Stomach (tissue), 9 donors: Measurements from ENCODE around the gene KBTBD8. TPM values are rescaled to one million over a fixed set of nuclear protein-coding genes. Genes with fewer than 3 reads are reported as not detected.
A peak's percentile ranks its signal among the peaks of the same experiment; 100 is the strongest.

Source experiments
- DNase-seq, 2 donors: peaks; one replicate each; pipeline versions ENCODE4 v3.0.0 to v3.0.0-alpha.2; 2013 to 2019
- H3K27ac ChIP-seq, 5 donors: fragments of 200-600 bp in 4 of 5; sonication (generic) in 4 of 5; one replicate each; pipeline ENCODE4 v1.5.1; 2013 to 2019; ENCODE audit warnings: mild to moderate bottlenecking in 1 of 5, moderate library complexity in 1 of 5
- H3K27me3 ChIP-seq, 3 donors: fragments of 200-600 bp; sonication (generic); one replicate each; pipeline ENCODE4 v1.5.1; 2017 to 2019; ENCODE audit warnings: mixed run types in 1 of 3
- H3K36me3 ChIP-seq, 4 donors: fragments of 200-600 bp; sonication (generic); 1 replicate in 3 of 4; 2 replicates in 1 of 4; pipeline ENCODE4 v1.5.1; 2016 to 2019
- H3K4me1 ChIP-seq, 4 donors: fragments of 200-600 bp; sonication (generic); one replicate each; pipeline ENCODE4 v1.5.1; 2016 to 2019
- H3K4me3 ChIP-seq, 4 donors: fragments of 200-600 bp; sonication (generic) in 3 of 4; one replicate each; pipeline ENCODE4 v1.5.1; 2016 to 2019; ENCODE audit warnings: mild to moderate bottlenecking in 1 of 4
- H3K9me3 ChIP-seq, 4 donors: fragments of 200-600 bp; sonication (generic); one replicate each; pipeline ENCODE4 v1.5.1; 2016 to 2019
- EP300 ChIP-seq: sonication (generic); formaldehyde crosslinking; IDR thresholded peaks from one replicate; pipeline ENCODE4 v1.6.1; 2017; ENCODE audit warnings: antibody characterized with exemption
- POLR2A ChIP-seq, 4 donors: fragments of 450-650 bp; IDR thresholded peaks; one replicate each; pipeline ENCODE4 v1.6.1; 2016; ENCODE audit warnings: antibody characterized with exemption in 4 of 4, control low read depth in 2 of 4, mild to moderate bottlenecking in 1 of 4, moderate library complexity in 1 of 4
- POLR2AphosphoS5 ChIP-seq, 3 donors: sonication (generic); formaldehyde crosslinking; IDR thresholded peaks; one replicate each; pipeline ENCODE4 v1.6.1; 2016; ENCODE audit warnings: antibody characterized with exemption in 3 of 3
- WGBS, 5 donors: extraction: QIAGEN DNeasy Blood & Tissue Kit in 3 of 5; methylation state at CpG; one replicate each; pipeline versions ENCODE4 v1.1.5 to v1.1.7; 2013 to 2018; 5-methylcytosine and 5-hydroxymethylcytosine counted together
- intact Hi-C: fragments of 100-400 bp; cut with DNase I; formaldehyde crosslinking; loops from one replicate; pipeline ENCODE4 v1.15.1; 2023; ENCODE audit warnings: low total_unique reads
- polyA plus RNA-seq, 3 donors: library from polyadenylated mRNA; stranded (reverse); fragments of 200-250 nt; gene quantifications; one replicate each; pipeline ENCODE4 v1.2.3, GENCODE V29; 2013
- total RNA-seq, 5 donors: library from RNA; depleted of rRNA; stranded (reverse); fragments of >200 nt; gene quantifications; one replicate each; pipeline versions ENCODE4 v1.1.0 to v1.2.3, GENCODE V29; 2014 to 2016
- TF ChIP-seq, protein P1 (sequence below), 7 experiments: fragments of 450-650 bp in 4 of 7; fragments of 200-600 bp in 3 of 7; sonication (generic) in 3 of 7; IDR thresholded peaks; one replicate each; pipeline ENCODE4 v1.5.1; 2016 to 2019; ENCODE audit warnings: antibody characterized with exemption in 7 of 7, control low read depth in 2 of 7, mild to moderate bottlenecking in 1 of 7
- donor health status: healthy with polysubstance abuse.
- donor health status: Bipolar disorder and iron deficiency.
- donor health status: healthy.

Gene KBTBD8
- total and polyA plus RNA-seq, 8 donors: 0.45 to 2.2 (median 0.67) TPM; not detected in 2

DNA sequence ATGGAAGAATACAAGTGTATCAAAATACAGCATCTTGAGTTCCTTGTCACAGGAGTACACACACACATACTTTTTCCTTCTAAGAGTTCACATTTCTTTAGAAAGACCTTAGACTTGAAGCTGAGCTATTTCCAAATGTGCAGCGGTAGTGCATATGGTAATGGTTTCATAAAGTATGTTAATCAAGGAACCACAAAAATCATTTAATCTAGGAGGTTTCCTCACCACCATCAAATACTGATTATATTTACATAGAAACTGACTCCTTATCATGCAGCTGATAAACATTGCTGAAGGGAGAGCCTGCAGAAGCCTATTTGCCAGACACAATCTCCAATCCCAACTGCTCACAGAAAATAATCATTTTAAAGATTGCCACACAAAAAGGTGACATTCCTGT, 40.0 kb upstream of the KBTBD8 start:
- no peaks in the 10 kb centered on the region for H3K4me1 ChIP-seq
- no peak for DNase-seq
- no peaks in the 10 kb centered on the region for H3K9me3 ChIP-seq
- peaks cover 0 to 7% (median 0%) of the 10 kb centered on the region in 3 donors for H3K27me3 ChIP-seq
- H3K4me3 ChIP-seq: no peak overlapping the region
- no peak overlapping the region for H3K27ac ChIP-seq
- intact Hi-C loops: no loop called here
- 38 to 69% (median 59%) methylated on average over 1 of the region's 1 CpG for WGBS, 5 donors
- no peaks in the 10 kb centered on the region for H3K36me3 ChIP-seq
- no peak for TF ChIP-seq EP300
- TF ChIP-seq, protein P1, sequence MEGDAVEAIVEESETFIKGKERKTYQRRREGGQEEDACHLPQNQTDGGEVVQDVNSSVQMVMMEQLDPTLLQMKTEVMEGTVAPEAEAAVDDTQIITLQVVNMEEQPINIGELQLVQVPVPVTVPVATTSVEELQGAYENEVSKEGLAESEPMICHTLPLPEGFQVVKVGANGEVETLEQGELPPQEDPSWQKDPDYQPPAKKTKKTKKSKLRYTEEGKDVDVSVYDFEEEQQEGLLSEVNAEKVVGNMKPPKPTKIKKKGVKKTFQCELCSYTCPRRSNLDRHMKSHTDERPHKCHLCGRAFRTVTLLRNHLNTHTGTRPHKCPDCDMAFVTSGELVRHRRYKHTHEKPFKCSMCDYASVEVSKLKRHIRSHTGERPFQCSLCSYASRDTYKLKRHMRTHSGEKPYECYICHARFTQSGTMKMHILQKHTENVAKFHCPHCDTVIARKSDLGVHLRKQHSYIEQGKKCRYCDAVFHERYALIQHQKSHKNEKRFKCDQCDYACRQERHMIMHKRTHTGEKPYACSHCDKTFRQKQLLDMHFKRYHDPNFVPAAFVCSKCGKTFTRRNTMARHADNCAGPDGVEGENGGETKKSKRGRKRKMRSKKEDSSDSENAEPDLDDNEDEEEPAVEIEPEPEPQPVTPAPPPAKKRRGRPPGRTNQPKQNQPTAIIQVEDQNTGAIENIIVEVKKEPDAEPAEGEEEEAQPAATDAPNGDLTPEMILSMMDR (IDR thresholded peaks at IDR 0.05): no peak
- no peak for TF ChIP-seq POLR2AphosphoS5 (IDR thresholded peaks at IDR 0.05)
- TF ChIP-seq POLR2A (IDR thresholded peaks at IDR 0.05): no peak

DNA sequence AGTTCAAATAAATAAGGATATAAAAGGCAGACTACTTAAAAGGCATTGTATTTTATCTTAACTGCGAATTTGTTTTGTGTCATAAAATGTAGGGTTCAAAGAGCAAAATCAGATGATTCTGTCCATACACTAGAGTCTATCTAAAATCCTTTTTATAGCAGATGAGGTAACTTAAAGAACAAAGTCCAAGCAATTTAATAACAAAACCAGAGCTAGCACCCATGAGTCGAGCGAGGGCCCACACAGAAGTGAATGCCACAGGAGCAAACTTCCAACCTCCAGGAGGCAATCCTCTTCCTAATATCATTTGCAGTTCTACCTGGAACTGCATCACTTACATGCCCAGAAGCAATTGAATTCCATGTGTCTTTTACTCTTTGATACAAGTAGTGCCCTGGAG, 35.4 kb upstream of the KBTBD8 start:
- intact Hi-C loops: no loop called here
- DNase-seq: no peak
- TF ChIP-seq POLR2A (IDR thresholded peaks at IDR 0.05) (no peak), POLR2AphosphoS5 (IDR thresholded peaks at IDR 0.05) (no peak), EP300 (no peak)
- TF ChIP-seq, protein P1 (IDR thresholded peaks at IDR 0.05): no peak
- H3K36me3 ChIP-seq: no peaks in the 10 kb centered on the region
- no peak overlapping the region for H3K27ac ChIP-seq
- no peaks in the 10 kb centered on the region for H3K9me3 ChIP-seq
- no peaks in the 10 kb centered on the region for H3K4me1 ChIP-seq
- WGBS, 5 donors: 73 to 84% (median 76%) methylated on average over 3 of the region's 3 CpGs
- peaks cover 0 to 20% (median 0%) of the 10 kb centered on the region in 3 donors for H3K27me3 ChIP-seq
- no peak overlapping the region for H3K4me3 ChIP-seq

DNA sequence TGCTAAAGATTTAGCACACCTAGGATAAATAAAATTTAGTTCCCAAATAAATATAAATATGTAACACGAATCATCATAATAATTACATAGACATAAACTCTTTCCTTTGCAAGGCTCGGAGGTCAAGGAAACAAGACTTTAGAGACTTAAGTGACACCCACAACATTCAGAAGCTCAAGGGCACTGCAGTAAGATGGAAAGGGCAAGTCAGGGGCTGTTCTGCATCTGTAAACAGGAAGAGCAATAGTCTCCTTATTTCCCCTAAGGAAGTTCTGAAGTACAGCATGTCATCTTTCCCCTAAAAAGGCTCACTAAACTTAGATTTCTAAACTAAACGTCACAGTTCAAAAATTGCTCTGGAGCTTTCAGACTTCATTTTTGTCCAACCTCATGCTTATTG, 26.9 kb upstream of the KBTBD8 start:
- Histone ChIP-seq H3K27ac (no peak overlapping the region), H3K36me3 (no peaks in the 10 kb centered on the region), H3K27me3 (peaks cover 0 to 4% (median 0%) of the 10 kb centered on the region in 3 donors), H3K9me3 (no peaks in the 10 kb centered on the region), H3K4me1 (peaks cover 0 to 15% (median 12%) of the 10 kb centered on the region in 4 donors), H3K4me3 (no peak overlapping the region)
- no peak for DNase-seq
- intact Hi-C loops: no loop called here
- 61 to 72% (median 64%) methylated on average over 3 of the region's 3 CpGs for WGBS, 5 donors
- TF ChIP-seq POLR2AphosphoS5 (IDR thresholded peaks at IDR 0.05) (no peak), EP300 (no peak)

DNA sequence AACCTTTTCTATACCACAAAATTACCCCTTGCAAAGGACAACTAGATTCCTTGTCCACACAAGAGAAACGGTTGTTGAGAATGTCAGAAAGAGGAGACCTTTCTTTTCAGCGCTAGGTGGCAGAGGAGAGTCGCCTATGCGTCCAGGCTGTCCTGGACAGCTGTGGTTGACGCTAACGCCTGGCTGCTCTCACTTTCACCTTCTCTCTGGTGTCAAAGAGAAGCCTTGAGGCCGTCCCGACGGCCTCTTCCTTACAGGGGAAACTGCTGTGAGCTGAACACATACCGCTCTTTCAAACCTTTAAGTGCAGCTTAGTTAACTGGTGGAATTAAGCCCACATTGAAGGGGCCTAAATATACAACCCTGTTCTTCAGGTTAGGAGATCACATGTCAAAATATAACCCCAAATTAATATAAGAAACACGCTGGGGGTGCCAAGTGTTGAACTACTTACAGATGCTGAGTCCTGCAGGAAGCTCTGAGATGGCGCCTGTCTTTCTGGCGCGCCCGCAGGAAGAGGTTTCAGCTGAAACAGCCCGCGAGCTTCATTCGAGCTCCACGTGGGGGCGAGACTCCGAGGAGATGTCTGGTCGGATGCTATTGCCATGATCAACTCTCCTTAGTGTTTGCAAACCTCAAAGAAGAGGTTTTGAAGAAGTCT, 26.1 kb upstream of the KBTBD8 start:
- H3K4me1 ChIP-seq: peaks cover 0 to 15% (median 12%) of the 10 kb centered on the region in 4 donors
- WGBS, 5 donors: 11 to 21% (median 12%) methylated on average over 22 of the region's 22 CpGs
- peak; percentile 73 to 93 for DNase-seq
- no peaks in the 10 kb centered on the region for H3K36me3 ChIP-seq
- intact Hi-C loops: no loop called here
- TF ChIP-seq POLR2AphosphoS5 (IDR thresholded peaks at IDR 0.05): no peak
- TF ChIP-seq, protein P1 (IDR thresholded peaks at IDR 0.05): peak in 5 of 7 experiments; percentile 45 to 79 (median 73)
- H3K27ac ChIP-seq: peak overlapping the region in 2 of 5 donors; percentile 41 to 55
- peak overlapping the region; percentile 35 to 44 (median 38) for H3K4me3 ChIP-seq
- H3K27me3 ChIP-seq: peaks cover 0 to 4% (median 0%) of the 10 kb centered on the region in 3 donors
- H3K9me3 ChIP-seq: no peaks in the 10 kb centered on the region

DNA sequence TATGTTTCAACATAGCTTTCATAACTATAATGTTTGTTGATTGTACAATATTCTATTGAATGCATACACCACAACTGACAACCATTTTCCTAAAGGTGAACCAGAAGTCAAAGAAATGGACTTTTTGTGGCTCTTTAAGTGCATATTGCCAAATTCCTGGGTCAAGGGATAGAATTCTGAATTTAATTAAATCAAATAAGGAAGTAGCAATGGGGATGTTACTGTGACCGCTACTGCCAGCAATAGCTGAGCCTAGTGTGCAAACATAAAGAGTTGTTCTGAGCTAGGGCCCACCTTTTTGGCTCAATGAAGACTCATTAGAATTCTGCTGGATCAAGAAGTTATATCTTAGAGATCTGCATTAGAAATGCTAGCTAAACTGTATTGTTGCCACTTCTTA, 17.3 kb upstream of the KBTBD8 start:
- intact Hi-C loops: no loop called here
- TF ChIP-seq, protein P1 (IDR thresholded peaks at IDR 0.05): no peak
- TF ChIP-seq EP300: no peak
- no peak for TF ChIP-seq POLR2A (IDR thresholded peaks at IDR 0.05)
- TF ChIP-seq POLR2AphosphoS5 (IDR thresholded peaks at IDR 0.05): no peak

More for the DNA sequence above, 17.3 kb upstream of the KBTBD8 start:
- Histone ChIP-seq H3K27me3 (no peaks in the 10 kb centered on the region), H3K27ac (no peak overlapping the region), H3K4me3 (no peak overlapping the region), H3K4me1 (peaks cover 0 to 16% (median 0%) of the 10 kb centered on the region in 4 donors), H3K36me3 (no peaks in the 10 kb centered on the region), H3K9me3 (no peaks in the 10 kb centered on the region)
- WGBS, 5 donors: 66 to 90% (median 83%) methylated on average over 1 of the region's 1 CpG
- DNase-seq: no peak
